Activated CD8-positive, alpha-beta memory T cell treated with anti-CD3 and anti-CD28 coated beads, Interleukin-2, amount 50 U/mL, for 4 hours (primary cell): ENCODE results near the gene QSOX2.

ENCODE experiments used
- DNase-seq: peaks from one replicate; pipeline ENCODE4 v3.0.0-alpha.2; 2020

Gene QSOX2

DNA sequence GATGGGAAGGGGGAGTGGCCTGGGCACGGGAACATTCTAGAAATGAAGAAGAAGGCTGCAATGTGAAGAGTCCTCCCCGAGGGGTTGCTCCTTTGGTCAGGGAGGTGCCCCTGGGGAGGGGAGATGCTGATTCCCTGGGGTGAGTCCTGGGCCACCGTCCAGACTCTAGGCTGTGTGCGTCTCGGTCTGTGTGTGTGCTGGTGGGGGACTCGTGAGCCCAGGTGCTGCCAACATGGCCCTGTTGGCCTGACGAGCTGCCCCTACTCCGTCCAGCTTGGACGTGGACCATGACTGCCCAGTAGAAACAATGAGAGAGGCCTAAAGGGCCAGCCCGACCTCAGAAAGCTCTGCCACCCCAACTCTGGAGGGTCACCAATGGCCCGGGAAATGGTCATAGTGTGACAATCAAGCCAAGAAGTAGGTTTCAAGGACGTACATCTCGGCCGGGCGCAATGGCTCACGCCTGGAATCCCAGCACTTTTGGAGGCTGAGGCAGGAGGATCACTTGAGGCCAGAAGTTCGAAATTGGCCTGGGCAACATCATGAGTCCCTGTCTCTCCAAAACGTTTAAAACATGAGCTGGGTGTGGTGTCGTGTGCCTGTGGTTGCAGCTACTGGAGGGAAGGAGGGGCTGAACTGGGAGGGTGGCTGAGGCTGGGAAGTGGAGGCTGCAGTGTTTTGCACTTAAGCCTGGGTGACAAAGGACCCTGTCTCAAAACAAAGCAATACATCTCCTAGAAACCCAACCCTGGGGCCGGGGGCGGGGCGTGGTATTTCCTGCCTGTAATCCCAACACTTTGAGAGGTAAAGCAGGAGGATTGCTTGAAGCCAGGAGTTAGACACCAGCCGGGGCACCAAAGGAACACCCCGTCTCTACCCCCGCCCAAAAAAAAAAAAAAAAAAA lies 57.7 kb downstream of the QSOX2 start:
- no peak for DNase-seq

DNA sequence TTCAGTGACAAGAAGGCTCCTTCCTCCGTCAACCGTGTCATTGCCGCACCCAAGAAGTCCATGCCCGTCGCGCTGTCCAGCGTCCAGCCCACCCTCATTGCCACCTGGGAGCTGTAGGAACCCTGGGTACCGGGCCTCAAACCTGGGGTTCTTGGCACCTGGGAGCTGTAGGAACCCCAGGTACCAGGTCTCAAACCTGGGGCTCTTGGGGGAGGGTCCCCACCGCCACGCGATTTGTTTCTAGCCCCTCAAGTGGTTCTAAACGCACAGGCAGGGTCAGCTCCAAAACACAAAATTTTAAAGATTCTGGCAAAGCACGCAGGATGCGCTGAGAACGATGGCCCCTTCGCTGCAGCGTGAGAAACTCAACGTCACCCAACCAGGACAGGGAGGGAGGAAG lies 58.4 kb downstream of the QSOX2 start:
- no peak for DNase-seq

DNA sequence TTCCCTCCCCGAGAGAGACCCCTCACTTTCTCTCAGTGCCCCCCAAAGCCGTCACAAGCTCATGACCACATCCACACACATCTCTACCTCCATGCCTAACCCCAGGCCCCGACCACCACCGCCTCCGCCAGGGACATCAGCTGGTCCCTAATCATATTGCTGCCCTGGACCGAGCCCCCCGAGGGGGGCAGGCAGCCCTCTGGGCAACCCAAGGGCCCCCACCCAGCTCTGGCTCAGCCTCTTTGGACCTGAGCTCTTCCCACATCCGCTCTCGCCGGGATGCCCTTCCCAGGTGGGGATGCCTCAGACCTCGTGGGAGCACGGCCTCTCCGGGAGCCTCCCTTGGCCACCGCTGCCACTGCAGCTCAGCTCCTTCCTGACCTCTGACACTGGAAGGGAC lies 59.2 kb downstream of the QSOX2 start:
- DNase-seq, result no peak

DNA sequence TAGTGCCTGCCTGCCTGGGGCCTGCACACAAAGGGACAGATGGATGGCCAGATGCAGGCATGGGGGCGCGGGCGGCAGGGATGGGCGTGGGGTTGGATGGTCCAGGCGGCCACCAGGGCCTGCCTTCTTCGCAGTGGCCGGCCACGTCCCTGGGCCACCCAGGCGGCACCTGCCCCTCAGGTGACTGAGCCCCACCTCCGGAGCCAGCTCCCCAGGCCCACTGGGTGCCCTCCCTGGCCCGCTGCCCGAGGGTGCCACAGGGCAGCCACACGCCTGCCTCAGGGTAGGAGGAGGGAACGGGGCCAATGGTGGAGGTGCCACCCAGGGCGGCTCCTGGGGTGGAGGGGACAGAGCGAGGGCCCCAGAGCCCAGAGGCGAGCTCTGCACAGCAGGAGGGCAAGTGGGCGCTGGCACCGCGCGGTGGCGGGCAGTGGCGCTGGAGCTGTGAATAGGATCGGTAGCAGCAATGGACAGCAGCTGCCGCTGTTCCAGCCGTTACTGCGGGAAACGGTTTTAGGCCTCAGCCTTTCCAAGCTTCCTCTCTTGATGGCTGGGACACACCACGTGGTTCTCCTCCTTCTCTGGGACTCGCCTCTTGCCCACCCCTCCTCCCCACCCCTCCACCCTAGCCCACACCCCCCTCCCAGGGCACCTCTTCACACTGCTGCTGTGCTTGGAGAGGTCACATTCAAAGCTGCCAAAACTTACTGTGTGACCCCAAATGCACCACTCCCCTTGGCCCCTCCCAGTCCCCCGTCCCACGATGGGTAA lies 59.8 kb downstream of the QSOX2 start:
- no peak for DNase-seq

DNA sequence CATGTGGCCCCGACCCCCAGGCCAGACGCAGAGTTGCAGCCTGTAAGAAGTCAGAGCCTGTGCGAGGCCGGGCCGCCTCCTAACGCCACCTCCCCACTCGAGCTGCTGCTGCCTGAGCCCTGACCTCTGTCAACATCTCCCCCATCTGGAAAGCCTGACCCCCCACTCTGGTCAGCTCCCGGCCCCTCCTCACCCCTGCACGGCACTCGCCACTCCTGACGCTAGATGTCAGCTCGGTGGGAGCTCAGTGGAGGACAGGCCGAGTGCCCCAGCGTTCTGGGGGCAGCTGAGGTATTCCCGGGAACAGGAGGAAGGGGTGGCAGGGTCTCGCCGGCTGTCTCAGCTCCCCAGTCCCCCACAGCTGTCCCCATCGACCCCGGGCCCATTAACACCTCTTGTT lies 60.5 kb downstream of the QSOX2 start:
- no peak for DNase-seq

DNA sequence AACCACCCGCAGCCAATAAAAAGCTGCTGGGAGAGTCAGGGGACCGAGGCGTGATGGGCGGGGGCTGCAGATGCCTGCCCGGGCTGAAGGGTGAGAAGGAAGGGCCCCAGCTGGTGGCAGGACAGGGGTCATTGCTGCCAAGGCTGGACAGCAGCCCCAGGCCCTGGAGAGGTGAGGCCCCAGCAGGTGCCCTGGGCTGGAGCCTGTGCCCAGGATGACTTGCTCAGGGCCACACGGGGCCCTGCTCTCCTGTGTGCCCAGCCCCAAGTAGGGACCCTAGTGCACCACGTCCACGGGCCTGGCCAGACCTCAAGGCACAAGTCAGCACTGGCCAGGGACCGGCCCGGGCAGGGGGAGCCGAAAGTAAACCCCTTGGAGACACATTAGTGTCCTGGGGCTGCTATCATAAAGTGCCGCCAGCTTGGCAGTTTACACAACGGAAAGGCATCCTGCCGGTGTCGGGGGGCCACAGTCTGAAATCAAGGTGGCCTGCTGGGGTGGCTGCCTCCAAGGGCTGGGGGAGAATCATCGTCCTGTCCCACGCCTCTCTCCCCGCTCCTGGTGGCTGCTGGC lies 62.7 kb downstream of the QSOX2 start:
- DNase-seq, result no peak

DNA sequence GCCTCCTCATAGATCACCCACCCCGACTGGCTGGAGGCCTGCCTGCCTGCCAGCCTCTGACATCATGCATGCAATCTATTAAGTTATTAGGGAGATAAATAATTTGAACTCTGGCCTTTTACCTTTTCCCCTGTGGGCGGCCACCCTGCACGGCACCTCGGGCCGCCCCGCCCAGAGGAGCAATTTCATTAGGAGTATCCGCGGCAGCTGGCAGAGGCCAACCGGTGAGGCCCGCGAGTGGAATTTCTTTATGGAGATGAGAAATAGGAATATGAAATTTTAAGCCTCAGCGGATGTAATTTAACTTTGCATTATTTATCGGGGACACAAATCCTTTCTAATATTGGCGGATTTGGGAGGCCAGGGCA lies 63.2 kb downstream of the QSOX2 start:
- DNase-seq, result no peak

DNA sequence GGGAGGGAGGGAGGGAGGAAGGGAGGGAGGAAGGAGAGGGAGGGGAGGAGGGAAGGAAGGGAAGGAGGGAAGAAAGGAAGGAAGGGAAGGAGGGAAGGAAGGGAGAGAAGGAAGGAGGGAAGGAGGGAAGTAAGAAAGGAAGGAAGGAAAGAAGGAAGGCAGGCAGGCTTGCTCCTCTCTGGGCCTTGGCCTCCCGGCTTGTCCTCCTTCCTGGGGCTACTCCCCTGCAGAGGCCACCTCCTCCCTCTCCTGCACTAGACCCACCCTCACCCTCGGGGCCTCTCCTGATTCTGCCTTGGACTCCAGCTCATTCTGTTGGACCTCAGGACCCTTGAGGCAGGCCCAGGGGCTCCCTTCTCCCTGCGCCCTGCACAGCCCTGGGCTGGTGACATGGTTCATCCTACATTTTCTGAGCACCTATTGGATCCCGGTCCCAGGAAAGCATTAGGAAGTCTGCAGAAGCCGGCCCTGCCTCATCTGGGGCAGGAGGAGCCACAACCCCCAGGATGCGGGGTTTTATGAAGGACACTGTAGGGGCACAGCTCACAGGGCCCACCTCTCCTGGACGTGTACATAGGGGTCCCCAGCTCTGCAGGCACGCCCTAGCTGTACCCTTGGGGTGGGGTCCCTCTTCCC lies 63.7 kb downstream of the QSOX2 start:
- no peak for DNase-seq

DNA sequence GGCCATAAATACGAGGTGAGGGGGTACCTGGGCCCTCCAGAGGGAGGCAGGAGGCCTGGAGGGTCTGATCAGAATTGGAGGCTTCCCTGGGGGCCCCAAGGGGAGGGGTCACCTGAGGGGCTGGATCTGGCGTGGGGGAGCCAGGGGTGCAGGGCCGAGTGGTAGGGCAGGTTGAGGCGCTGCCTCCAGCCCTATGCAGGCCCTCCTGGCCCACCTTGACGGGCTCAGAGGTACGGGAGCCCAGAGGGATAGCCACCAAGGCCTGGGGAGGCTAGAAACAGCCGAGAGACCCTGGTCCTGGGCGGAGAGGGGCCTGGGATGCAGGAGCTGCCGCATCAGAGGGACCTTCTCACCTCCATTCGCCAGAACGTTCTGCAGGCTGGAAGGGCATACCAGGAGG lies 65.0 kb downstream of the QSOX2 start:
- DNase-seq, result no peak

DNA sequence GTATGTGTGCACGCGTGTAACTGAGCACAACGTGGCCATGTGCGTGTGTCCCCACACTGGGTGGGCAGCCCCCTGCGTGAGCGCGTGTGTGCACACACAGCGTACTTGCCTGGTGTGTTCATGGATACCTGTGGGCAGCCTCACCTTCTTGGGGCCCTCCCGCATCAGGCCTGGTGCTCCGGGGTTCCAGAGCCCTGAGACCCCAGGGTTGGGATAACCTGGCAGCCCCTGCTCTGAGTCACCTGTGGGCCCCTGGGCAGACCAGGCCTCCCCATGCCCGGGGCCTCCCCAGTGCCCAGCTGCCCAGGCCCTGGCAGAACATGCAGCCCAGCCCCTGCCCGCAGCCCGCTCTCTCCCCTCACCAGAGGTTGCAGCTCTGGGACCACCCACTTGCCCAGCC lies 65.9 kb downstream of the QSOX2 start:
- DNase-seq, result no peak

DNA sequence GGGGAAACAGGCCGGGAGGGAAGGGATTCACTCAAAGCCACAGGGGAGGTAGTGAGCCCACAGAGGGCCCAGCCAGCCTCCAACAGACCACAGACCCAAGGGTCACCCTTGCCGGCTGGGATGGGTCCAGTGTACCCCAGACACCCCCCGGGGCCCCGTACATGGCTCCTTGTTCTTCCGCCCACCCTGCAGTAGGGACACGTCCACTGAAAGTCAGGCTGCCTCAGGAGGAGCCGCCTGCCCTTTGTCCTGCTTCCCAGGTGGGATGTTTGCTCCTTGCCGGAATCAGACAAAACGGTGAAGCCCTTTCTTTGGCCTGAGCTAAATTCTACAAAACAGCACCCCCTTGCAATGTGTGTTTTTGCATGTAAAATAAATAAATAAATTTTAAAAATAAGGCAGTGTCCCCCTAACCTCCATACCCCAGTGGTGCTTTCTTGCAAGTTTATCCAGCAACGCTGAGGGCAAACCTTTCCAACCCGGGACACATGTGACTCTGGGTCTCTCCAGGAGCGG lies 66.5 kb downstream of the QSOX2 start:
- no peak for DNase-seq

DNA sequence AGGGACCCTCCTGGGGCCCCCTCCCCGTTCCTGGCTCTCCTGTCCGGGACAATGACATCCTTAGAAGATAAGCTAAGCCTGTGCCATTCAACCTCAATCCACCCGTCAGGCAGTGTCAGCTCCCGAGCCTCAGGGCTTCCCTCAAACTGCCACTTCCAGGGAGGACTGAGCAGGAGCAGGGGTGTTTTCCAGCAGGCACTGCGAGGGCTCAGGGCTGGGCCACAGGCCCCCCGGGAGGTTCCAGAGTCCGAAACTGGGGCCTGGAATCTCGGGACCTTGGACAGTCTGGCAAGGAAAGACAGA lies 66.9 kb downstream of the QSOX2 start:
- no peak for DNase-seq

DNA sequence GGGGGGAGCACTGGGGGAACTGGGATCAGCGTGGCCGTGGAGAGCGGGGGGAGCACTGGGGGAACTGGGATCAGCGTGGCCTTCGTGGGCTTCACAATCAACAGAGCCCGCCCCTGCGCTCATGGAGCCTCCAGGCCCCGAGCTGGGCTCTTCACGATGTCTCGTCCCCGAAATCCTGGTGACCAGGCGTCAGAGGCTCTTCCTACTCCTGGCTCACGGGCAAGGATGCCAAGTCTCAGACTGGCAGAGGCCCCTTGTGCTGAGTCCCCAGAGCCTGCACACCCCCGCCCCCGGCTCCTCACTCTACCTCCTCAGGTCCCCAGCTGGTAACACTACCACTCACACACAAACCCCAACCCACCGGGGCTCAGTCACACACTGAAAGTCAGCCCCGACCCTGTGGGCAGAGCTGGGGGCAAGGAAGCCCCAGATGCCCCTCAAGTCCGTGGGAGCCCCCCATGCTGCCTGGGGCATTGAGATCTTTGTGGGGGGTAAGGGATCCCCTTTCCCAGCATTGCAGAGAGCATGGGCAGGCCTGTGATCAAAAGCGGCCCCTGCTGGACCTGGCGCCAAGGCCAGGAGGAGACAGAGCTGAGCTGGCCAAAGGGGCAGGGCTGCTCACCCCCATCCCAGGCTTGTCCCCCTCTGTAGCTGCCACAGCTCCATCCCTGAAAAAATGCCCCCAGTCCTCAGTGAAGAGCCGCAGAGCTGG lies 67.4 kb downstream of the QSOX2 start:
- DNase-seq, result no peak

DNA sequence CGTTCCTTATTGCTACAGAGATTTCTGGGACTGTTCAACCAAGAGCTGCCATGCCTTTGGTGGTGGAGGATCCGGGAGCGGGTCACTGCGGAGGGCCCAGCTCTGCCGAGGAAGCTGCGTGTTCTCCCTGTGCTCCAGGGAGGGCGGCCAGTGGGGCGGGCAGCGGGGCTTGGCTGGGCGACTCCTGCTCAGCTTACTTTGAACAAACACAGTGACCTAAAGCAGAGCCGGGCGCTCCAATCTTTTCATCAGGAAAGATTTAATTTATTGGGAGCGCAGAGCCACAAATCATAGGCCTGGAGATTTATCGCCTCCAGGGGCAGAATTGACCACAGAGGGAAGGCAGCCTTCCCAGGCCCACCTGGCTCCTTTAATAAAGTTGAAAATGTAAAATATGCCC lies 68.4 kb downstream of the QSOX2 start:
- no peak for DNase-seq

DNA sequence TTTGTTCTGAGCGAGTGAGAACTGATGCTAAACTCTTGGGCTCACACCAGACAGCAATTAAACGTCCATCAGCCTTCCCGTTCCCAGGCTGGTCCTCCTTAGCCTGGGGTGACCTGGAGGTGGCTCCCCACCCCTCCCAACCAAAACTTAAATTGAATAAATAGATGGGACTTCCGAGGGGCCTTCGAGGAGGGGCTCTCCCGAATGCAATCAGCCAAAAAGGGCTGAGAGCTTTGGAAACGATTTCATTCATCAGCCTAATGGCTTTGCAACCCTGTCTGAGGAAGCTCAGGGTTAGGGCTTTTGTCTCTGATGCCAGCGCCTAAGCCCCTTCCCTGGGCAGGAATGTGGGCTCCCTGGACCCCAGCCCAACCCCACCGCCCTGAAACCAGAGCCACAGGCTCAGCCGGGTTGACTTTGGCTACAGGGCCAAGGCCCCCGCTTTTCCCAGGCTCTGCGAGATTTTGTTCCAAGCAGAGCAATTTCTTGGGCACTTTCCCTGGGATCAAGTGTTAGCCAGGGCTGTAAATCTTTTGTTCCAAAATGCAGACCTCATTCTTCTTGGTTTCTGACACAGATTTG lies 69.9 kb downstream of the QSOX2 start:
- no peak for DNase-seq

DNA sequence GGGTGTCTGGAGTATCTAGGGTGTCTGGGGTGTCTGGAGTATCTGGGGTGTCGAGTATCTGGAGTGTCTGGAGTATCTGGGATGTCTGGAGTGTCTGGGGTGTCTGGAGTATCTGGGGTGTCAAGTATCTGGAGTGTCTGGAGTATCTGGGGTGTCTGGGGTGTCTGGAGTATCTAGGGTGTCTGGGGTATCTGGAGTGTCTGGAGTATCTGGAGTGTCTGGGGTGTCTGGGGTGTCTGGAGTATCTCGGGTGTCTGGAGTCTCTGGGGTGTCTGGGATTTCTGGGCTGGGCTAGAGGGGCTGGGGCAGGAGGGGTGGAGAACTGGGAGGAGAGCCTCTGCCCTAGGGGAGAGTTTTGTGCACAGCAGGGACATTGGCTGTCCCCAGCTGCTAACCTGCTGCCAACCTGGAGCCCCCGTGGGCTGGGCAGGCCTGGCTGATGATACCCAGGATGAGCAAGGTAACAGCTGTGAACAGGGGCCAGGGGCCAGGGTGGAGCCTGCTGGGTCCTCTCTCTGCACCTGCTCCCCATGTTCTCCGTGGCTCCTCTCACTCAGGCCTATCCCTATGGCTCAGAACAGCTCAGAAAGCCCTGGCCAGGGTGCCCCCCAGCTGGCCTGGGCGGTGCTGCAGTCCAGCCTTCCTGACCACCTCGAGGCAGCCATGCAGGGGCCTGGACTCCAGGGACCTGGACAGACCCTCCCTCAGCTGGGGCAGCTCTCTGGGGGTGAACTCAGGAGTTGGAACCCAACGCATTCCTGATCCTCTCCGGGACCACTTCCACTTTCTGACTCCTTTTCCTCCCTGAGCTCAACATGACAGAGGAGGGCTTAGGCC lies 70.6 kb downstream of the QSOX2 start:
- no peak for DNase-seq

DNA sequence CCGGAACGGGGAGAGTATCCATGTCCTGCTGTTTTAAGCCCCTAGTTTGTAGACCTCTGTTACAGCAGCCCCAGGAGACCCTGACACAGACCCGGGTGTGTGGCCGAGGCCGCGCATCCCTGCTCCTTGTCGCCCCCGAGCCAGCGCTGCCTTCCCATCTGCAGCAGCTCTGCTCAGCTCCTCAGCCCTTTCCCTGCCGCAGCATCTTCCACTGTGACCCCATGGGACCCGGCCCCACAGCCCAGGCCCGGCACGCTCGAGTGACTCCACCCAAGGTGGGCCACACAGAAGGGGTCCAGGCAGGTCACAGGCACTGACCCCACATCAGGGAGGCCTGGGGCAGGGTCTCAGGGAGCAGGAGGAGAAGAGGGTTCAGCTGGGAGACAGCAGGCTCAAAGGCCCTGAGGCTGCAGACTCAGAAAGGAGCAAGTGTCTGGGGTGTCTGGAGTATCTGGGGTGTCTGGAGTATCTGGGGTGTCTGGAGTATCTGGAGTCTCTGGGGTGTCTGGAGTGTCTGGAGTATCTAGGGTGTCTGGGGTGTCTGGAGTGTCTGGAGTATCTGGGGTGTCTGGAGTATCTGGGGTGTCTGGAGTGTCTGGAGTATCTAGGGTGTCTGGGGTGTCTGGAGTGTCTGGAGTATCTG lies 71.8 kb downstream of the QSOX2 start:
- DNase-seq, result no peak

DNA sequence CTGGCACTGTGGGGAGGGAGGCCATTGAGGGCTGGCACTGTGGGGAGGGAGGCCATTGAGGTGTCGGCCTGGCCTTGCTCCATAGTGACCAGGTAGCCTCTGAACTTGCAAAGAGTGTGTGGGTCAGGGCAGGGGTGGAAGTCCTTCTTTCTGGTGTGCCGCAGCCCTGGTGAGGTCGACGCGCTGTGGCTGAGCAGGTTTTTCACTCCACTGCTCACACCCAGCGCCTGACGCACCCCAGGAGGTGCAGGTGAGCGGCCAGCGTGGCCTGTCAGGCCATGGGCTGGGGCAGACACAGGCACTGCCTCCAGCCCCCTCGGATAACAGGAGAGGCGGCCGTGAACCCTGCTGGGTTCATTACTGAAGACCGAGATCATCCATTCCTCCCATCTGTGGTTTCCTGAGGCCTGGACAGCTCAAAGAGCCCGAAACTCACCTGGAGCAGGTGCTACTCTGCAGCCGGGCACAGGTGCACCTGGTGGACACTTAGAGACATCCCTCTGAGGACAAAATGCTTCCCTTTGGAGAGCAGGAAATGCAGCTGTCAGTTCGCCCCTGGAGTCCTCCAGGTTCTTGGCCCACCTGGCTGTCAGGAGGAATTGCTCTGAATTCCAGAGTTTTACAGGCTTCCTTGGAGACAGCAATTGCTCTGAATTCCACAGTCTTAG lies 73.1 kb downstream of the QSOX2 start:
- DNase-seq, result no peak

DNA sequence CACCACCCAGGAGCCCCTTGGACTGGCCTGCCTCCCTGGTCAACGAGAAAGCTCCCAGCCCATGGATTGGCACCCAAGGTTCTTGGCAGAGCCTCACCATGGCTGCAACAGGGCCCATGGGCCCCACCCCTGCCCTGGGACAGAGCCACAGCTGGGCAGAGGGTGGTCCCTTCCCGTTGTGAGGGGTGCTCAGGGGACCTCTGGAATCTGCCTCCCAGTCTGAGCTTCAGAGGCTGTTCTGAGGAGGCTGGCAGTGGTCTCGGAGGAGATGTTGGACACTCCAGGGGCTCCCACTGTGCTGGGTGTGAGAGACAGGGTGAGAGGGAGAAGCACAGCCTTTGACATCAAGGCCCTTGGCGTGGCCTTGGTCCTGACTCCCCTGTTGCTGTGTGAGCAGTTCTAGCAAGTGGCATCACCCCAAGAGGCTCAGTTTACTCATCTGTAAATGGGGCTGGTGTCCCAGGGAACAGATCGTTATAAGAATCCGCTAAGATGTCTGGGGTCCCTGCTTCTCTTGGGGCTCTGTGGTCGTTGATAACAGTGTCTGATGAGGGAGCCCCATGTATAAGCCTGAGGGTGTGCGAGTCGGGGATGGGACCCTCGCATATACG lies 73.7 kb downstream of the QSOX2 start:
- no peak for DNase-seq
